Measurements from ENCODE around the gene DYNC2I2.

The DYNC2I2 gene

GRCh38 chr9:128634651-128635262, 21.9 kb downstream of the DYNC2I2 start:
- no peak overlapping the region for H3K27ac ChIP-seq (ENCODE audit: low read depth, low read length)
- H3K36me3 ChIP-seq (ENCODE audit: low read length), result no peaks in the 10 kb centered on the region
- no peaks in the 10 kb centered on the region for H3K9me2 ChIP-seq (replicated peaks; ENCODE audit: insufficient read depth, low read length)
- H4K20me1 ChIP-seq (ENCODE audit: low read depth, low read length), result no peaks in the 10 kb centered on the region
- H3K4me2 ChIP-seq (ENCODE audit: low read depth, low read length, poor library complexity, severe bottlenecking), result no peak overlapping the region
- no peaks in the 10 kb centered on the region for H3K27me3 ChIP-seq (ENCODE audit: low read length)
- no peaks in the 10 kb centered on the region for H3K9me3 ChIP-seq (ENCODE audit: insufficient read depth, low read length)
- TF ChIP-seq EZH2phosphoT487 (conservative IDR thresholded peaks at IDR 0.05; ENCODE audit: low read length), result no peak
- TF ChIP-seq CTCF (IDR thresholded peaks at IDR 0.05; ENCODE audit: insufficient read depth, low read length, poor library complexity, severe bottlenecking), result no peak
- H3K4me3 ChIP-seq (ENCODE audit: insufficient read depth, low read length, poor library complexity, severe bottlenecking), result no peak overlapping the region
- no peak overlapping the region for H3K9ac ChIP-seq (ENCODE audit: low read length)
- H3K79me2 ChIP-seq (ENCODE audit: insufficient read depth, low read length), result no peaks in the 10 kb centered on the region
- H3F3A ChIP-seq (ENCODE audit: insufficient read depth), result no peaks in the 10 kb centered on the region
- H2AFZ ChIP-seq (ENCODE audit: low read depth, low read length, severe bottlenecking), result no peak overlapping the region

GRCh38 chr9:128634111-128634510, 22.5 kb downstream of the DYNC2I2 start:
- H3K9me2 ChIP-seq (replicated peaks; ENCODE audit: insufficient read depth, low read length), result no peaks in the 10 kb centered on the region
- no peak overlapping the region for H3K4me3 ChIP-seq (ENCODE audit: insufficient read depth, low read length, poor library complexity, severe bottlenecking)
- H2AFZ ChIP-seq (ENCODE audit: low read depth, low read length, severe bottlenecking), result no peak overlapping the region
- H3K27ac ChIP-seq (ENCODE audit: low read depth, low read length), result no peak overlapping the region
- H3K79me2 ChIP-seq (ENCODE audit: insufficient read depth, low read length), result no peaks in the 10 kb centered on the region
- H3K4me2 ChIP-seq (ENCODE audit: low read depth, low read length, poor library complexity, severe bottlenecking), result no peak overlapping the region
- H3F3A ChIP-seq (ENCODE audit: insufficient read depth), result no peaks in the 10 kb centered on the region
- H3K27me3 ChIP-seq (ENCODE audit: low read length), result no peaks in the 10 kb centered on the region
- no peaks in the 10 kb centered on the region for H4K20me1 ChIP-seq (ENCODE audit: low read depth, low read length)
- H3K9ac ChIP-seq (ENCODE audit: low read length), result no peak overlapping the region
- TF ChIP-seq EZH2phosphoT487 (conservative IDR thresholded peaks at IDR 0.05; ENCODE audit: low read length), result no peak
- no peak for TF ChIP-seq CTCF (IDR thresholded peaks at IDR 0.05; ENCODE audit: insufficient read depth, low read length, poor library complexity, severe bottlenecking)
- H3K36me3 ChIP-seq (ENCODE audit: low read length), result no peaks in the 10 kb centered on the region
- no peaks in the 10 kb centered on the region for H3K9me3 ChIP-seq (ENCODE audit: insufficient read depth, low read length)

GRCh38 chr9:128633601-128634000, 23.0 kb downstream of the DYNC2I2 start:
- H3K27me3 ChIP-seq (ENCODE audit: low read length), result no peaks in the 10 kb centered on the region
- no peaks in the 10 kb centered on the region for H4K20me1 ChIP-seq (ENCODE audit: low read depth, low read length)
- no peaks in the 10 kb centered on the region for H3K79me2 ChIP-seq (ENCODE audit: insufficient read depth, low read length)
- H3F3A ChIP-seq (ENCODE audit: insufficient read depth), result no peaks in the 10 kb centered on the region
- no peak for TF ChIP-seq CTCF (IDR thresholded peaks at IDR 0.05; ENCODE audit: insufficient read depth, low read length, poor library complexity, severe bottlenecking)
- no peak for TF ChIP-seq EZH2phosphoT487 (conservative IDR thresholded peaks at IDR 0.05; ENCODE audit: low read length)
- no peaks in the 10 kb centered on the region for H3K9me2 ChIP-seq (replicated peaks; ENCODE audit: insufficient read depth, low read length)
- no peak overlapping the region for H2AFZ ChIP-seq (ENCODE audit: low read depth, low read length, severe bottlenecking)
- H3K9ac ChIP-seq (ENCODE audit: low read length), result no peak overlapping the region
- H3K27ac ChIP-seq (ENCODE audit: low read depth, low read length), result no peak overlapping the region
- no peak overlapping the region for H3K4me2 ChIP-seq (ENCODE audit: low read depth, low read length, poor library complexity, severe bottlenecking)
- H3K9me3 ChIP-seq (ENCODE audit: insufficient read depth, low read length), result no peaks in the 10 kb centered on the region
- H3K36me3 ChIP-seq (ENCODE audit: low read length), result no peaks in the 10 kb centered on the region
- no peak overlapping the region for H3K4me3 ChIP-seq (ENCODE audit: insufficient read depth, low read length, poor library complexity, severe bottlenecking)
